CD4-positive, alpha-beta T cell treated with Interferon alpha-2 for 1 hour (primary cell): Measurements from ENCODE around the gene SMARCC2.

Experiments
- DNase-seq, 2 donors: peaks; one replicate each; pipeline ENCODE4 v3.0.0-alpha.2; 2020 to 2022

Gene SMARCC2

GRCh38 chr12:56146492-56147460 lies 42.5 kb downstream of the SMARCC2 start:
- no peak for DNase-seq

GRCh38 chr12:56145217-56145616 lies 44.1 kb downstream of the SMARCC2 start:
- DNase-seq, result no peak

GRCh38 chr12:56143870-56144269 lies 45.4 kb downstream of the SMARCC2 start:
- no peak for DNase-seq

GRCh38 chr12:56143217-56143616 lies 46.1 kb downstream of the SMARCC2 start:
- no peak for DNase-seq

- no peak for DNase-seq
Observed at GRCh38 chr12:56141946-56142784, 47.1 kb downstream of the SMARCC2 start.

- DNase-seq, result no peak
Observed at GRCh38 chr12:56137853-56138571, 51.3 kb downstream of the SMARCC2 start.

GRCh38 chr12:56134897-56135296 lies 54.4 kb downstream of the SMARCC2 start:
- DNase-seq, result no peak

- no peak for DNase-seq
Observed at GRCh38 chr12:56130876-56131275, 58.4 kb downstream of the SMARCC2 start.

GRCh38 chr12:56129942-56130495 lies 59.3 kb downstream of the SMARCC2 start:
- no peak for DNase-seq

- DNase-seq, result peak; percentile 72 to 84
Observed at GRCh38 chr12:56129206-56129941, 59.9 kb downstream of the SMARCC2 start.

GRCh38 chr12:56128670-56129205 lies 60.5 kb downstream of the SMARCC2 start:
- DNase-seq, result peak in 1 of 2 donors; percentile 26

- peak; percentile 100 for DNase-seq
Observed at GRCh38 chr12:56127888-56128669, 61.2 kb downstream of the SMARCC2 start, which contains the start of gene ESYT1. Gene ESYT1, plus strand, starts transcription at chr12:56128267. Its CDS starts 53 bp downstream, at chr12:56128320.

GRCh38 chr12:56127485-56127887 lies 61.8 kb downstream of the SMARCC2 start:
- DNase-seq, result no peak

- no peak for DNase-seq
Observed at GRCh38 chr12:56126732-56127239, 62.5 kb downstream of the SMARCC2 start.

GRCh38 chr12:56124133-56124532 lies 65.2 kb downstream of the SMARCC2 start:
- DNase-seq, result no peak

- DNase-seq, result no peak
Observed at GRCh38 chr12:56122637-56123036, 66.6 kb downstream of the SMARCC2 start.

- no peak for DNase-seq
Observed at GRCh38 chr12:56121204-56121870, 67.9 kb downstream of the SMARCC2 start.

- no peak for DNase-seq
Observed at GRCh38 chr12:56120158-56120846, 69.0 kb downstream of the SMARCC2 start.

GRCh38 chr12:56119361-56119796 lies 69.9 kb downstream of the SMARCC2 start:
- peak; percentile 74 to 81 for DNase-seq
